ENCODE measurements around the gene PMFBP1. TPM values are rescaled to one million over a fixed set of nuclear protein-coding genes. Genes with fewer than 3 reads are reported as not detected.

PMFBP1 gene
- total and polyA plus RNA-seq, 2 of the 4 experiments (the other 2 are of a cell fraction) = under 0.01 TPM; not detected in 1

DNA sequence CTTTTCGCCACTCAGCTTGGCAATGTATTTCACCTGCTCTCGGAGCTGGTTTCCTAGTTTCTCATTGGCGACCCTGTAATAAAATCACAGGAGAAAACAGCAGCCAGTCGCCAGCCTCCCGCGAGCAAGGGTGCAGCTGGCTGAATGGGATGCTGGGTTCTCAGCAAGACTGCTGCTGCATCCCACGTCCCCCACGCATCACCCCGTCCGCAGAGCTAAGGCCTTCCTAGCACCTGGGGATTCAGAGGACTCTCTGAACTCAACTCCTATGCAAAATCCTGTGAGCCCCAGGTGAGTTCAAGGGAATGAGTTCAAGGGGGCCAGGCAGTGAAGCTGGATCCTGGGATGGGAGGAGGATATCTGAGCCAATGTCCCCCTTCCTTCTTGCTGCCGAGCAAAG, 49.0 kb downstream of the PMFBP1 start:
- H4K8ac ChIP-seq (ENCODE audit: low read depth in 2 of 2, low read length in 2 of 2) = no peak overlapping the region
- TF ChIP-seq SMC3 (IDR thresholded peaks at IDR 0.05; ENCODE audit: low read depth, low read length) (no peak), RCOR1 (IDR thresholded peaks at IDR 0.05; ENCODE audit: insufficient replicate concordance, low read length) (no peak)
- TF ChIP-seq, protein P1, sequence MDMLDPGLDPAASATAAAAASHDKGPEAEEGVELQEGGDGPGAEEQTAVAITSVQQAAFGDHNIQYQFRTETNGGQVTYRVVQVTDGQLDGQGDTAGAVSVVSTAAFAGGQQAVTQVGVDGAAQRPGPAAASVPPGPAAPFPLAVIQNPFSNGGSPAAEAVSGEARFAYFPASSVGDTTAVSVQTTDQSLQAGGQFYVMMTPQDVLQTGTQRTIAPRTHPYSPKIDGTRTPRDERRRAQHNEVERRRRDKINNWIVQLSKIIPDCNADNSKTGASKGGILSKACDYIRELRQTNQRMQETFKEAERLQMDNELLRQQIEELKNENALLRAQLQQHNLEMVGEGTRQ (IDR thresholded peaks at IDR 0.05; ENCODE audit: low read depth, low read length) = no peak
- intact Hi-C loops (cut with micrococcal nuclease) = loop anchor here (10.0 kb wide), 4 partner anchors 282 to 1912 kb away; no protein-coding TSS in a partner anchor
- ATAC-seq (ENCODE audit: low read depth) = no peak
- no peaks in the 10 kb centered on the region for H3K36me3 ChIP-seq (ENCODE audit: control insufficient read depth, insufficient read depth, low read length)
- no peak overlapping the region for H3K27ac ChIP-seq (ENCODE audit: insufficient read depth, low read length)
- in situ Hi-C loops (cut with MboI; ENCODE audit: low sequenced_read_pairs) = loop anchor here (10.0 kb wide), 1 partner anchor 342 kb away; no protein-coding TSS in a partner anchor
- no peaks in the 10 kb centered on the region; the same call in 1 of the 2 replicates for H3K27me3 ChIP-seq (ENCODE audit: control insufficient read depth, insufficient read depth, low read length)
- H2AFZ ChIP-seq (replicated peaks; ENCODE audit: low read length, poor library complexity) = no peak overlapping the region
- no peak overlapping the region for H2BK120ac ChIP-seq (ENCODE audit: low read depth, low read length)
- H4K20me1 ChIP-seq (ENCODE audit: insufficient read depth, low read length) = 0 out of 2 replicates have a peak, but pooled peaks cover 4% of the 10 kb centered on the region
- no peaks in the 10 kb centered on the region for H3K4me1 ChIP-seq (ENCODE audit: control insufficient read depth, insufficient read depth, low read length)
- dilution Hi-C loops (cut with HindIII; ENCODE audit: low sequenced_read_pairs, unreplicated experiment) = no loop called here
- no peaks in the 10 kb centered on the region for H3K9me3 ChIP-seq (ENCODE audit: control insufficient read depth, insufficient read depth, low read length)
- no peak overlapping the region for H3K23ac ChIP-seq (ENCODE audit: low read depth, low read length)
- no peak overlapping the region for H4K5ac ChIP-seq (ENCODE audit: low read depth, low read length)
- POLR2A ChIA-PET (ENCODE audit: unreplicated experiment) = no interaction called here
- H3K79me1 ChIP-seq (ENCODE audit: low read depth in 1 of 2, low read length in 2 of 2) = no peaks in the 10 kb centered on the region
- H2AK9ac ChIP-seq (replicated peaks; ENCODE audit: low read depth, low read length, poor library complexity) = no peak overlapping the region
- H2BK5ac ChIP-seq (ENCODE audit: low read depth, low read length, poor library complexity, severe bottlenecking) = no peak overlapping the region
- no peak overlapping the region for H2AK5ac ChIP-seq (ENCODE audit: low read depth, low read length)
- WGBS, 2 experiments (ENCODE audit: extremely low coverage in 2 of 2, insufficient read length in 1 of 2) = 86% methylated on average over 2 of the region's 11 CpGs; no CpG with 5 or more reads in 1 of the 2 experiments
- H2BK20ac ChIP-seq (ENCODE audit: low read depth, low read length) = no peak overlapping the region
- no peak overlapping the region for H3K4ac ChIP-seq (ENCODE audit: low read depth, low read length)
- H3K4me3 ChIP-seq (ENCODE audit: insufficient read depth, low read depth, low read length) = no peak overlapping the region
- no peak overlapping the region for H3K18ac ChIP-seq (ENCODE audit: low read depth, low read length)
- no peak overlapping the region for H3K14ac ChIP-seq (replicated peaks; ENCODE audit: low read depth, low read length)
- H3K9me1 ChIP-seq (ENCODE audit: insufficient read depth, low read length) = no peaks in the 10 kb centered on the region
- no TSS peak for BruUV-seq (replicated peaks)
- no peak overlapping the region for H3K9ac ChIP-seq (ENCODE audit: low read depth, low read length)
- H3K4me2 ChIP-seq (ENCODE audit: low read depth, low read length) = no peak overlapping the region
- DNase-seq = no peak
- H2BK15ac ChIP-seq (ENCODE audit: low read depth, low read length) = no peak overlapping the region
- CTCF ChIA-PET = no interaction called here
- no peak overlapping the region for H4K91ac ChIP-seq (ENCODE audit: insufficient read depth, low read depth, low read length)
- H3K56ac ChIP-seq (ENCODE audit: extremely low read depth, insufficient read depth, low read length) = no peak overlapping the region

Data from IMR-90 (cell line).